ENCODE measurements around the gene SMPD4.
"Not testable (repeated sequence)": the region's sequence is repeated elsewhere in the genome, so short reads cannot be mapped to it uniquely, and the experiment has no call there.

The SMPD4 gene

DNA sequence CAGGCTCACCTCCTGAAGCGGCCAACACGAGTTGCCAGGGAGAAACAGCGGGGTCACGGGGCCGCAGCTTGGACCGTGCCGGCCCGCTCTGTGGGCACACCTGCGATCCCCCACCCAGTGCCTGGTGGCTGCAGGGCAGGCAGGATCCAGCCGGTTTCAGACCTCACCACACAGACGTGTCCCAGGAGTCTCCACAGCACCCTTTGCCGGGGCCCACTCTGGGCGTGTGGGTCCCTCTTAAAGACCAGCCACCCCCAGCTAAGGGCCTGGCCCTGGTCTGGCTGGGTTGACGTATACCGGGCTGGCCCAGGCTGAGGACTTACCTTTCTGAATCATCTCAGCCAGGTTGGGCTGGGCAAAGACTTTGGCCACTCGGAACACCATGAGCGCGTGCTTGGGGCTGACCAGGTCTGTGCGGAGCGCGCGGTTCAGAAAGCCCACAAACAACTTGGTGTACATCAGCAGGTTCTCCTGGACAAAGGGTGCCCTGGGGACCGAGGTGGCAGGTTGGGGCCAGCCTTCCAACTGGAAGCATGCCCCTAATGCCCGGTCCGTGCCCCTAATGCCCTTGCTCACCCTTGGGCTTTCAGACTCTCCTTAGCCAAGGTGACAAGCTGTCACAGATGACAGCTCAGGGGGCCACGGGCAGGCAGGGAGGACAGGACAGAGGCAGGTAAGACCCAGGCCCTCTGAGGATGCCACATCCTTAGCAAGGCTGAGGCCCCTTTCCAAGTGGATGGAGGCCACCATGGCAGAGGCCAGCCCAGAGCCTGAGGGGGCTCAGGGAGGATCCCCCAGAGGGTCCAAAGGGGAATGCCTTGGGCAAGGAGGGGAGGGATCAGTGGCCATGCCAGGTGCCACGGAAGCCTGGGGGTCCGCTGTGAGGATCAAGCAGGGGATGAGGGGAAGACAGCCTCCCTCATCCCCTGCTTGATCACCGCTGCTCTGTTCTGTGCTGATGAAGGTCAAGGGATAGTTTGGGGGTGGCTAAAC is 26.3 kb downstream of the SMPD4 start:
- Histone ChIP-seq H3K79me2 (ENCODE audit: insufficient read depth, low read length) (no peaks in the 10 kb centered on the region), H3K9me2 (replicated peaks; ENCODE audit: insufficient read depth, low read length) (no peaks in the 10 kb centered on the region), H3K36me3 (ENCODE audit: low read length) (no peaks in the 10 kb centered on the region), H3F3A (ENCODE audit: insufficient read depth) (no peaks in the 10 kb centered on the region; the same call in 1 of the 2 replicates), H4K20me1 (ENCODE audit: low read depth, low read length) (no peaks in the 10 kb centered on the region), H3K4me3 (ENCODE audit: insufficient read depth, low read length, poor library complexity, severe bottlenecking) (no peak overlapping the region), H3K9ac (ENCODE audit: low read length) (no peak overlapping the region), H3K4me2 (ENCODE audit: low read depth, low read length, poor library complexity, severe bottlenecking) (no peak overlapping the region), H3K27me3 (ENCODE audit: low read length) (no peaks in the 10 kb centered on the region), H2AFZ (ENCODE audit: low read depth, low read length, severe bottlenecking) (no peak overlapping the region), H3K27ac (ENCODE audit: low read depth, low read length) (no peak overlapping the region), H3K9me3 (ENCODE audit: insufficient read depth, low read length) (no peaks in the 10 kb centered on the region)
- TF ChIP-seq, protein P1, sequence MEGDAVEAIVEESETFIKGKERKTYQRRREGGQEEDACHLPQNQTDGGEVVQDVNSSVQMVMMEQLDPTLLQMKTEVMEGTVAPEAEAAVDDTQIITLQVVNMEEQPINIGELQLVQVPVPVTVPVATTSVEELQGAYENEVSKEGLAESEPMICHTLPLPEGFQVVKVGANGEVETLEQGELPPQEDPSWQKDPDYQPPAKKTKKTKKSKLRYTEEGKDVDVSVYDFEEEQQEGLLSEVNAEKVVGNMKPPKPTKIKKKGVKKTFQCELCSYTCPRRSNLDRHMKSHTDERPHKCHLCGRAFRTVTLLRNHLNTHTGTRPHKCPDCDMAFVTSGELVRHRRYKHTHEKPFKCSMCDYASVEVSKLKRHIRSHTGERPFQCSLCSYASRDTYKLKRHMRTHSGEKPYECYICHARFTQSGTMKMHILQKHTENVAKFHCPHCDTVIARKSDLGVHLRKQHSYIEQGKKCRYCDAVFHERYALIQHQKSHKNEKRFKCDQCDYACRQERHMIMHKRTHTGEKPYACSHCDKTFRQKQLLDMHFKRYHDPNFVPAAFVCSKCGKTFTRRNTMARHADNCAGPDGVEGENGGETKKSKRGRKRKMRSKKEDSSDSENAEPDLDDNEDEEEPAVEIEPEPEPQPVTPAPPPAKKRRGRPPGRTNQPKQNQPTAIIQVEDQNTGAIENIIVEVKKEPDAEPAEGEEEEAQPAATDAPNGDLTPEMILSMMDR (IDR thresholded peaks at IDR 0.05; ENCODE audit: insufficient read depth, low read length, poor library complexity, severe bottlenecking): no peak
- no peak for TF ChIP-seq EZH2phosphoT487 (conservative IDR thresholded peaks at IDR 0.05; ENCODE audit: low read length)

- H3K27ac ChIP-seq (ENCODE audit: low read depth, low read length); H3K9me3 ChIP-seq (ENCODE audit: insufficient read depth, low read length); H3K9me2 ChIP-seq (replicated peaks; ENCODE audit: insufficient read depth, low read length); H3K9ac ChIP-seq (ENCODE audit: low read length); H3K36me3 ChIP-seq (ENCODE audit: low read length); H3K27me3 ChIP-seq (ENCODE audit: low read length); H3K4me3 ChIP-seq (ENCODE audit: insufficient read depth, low read length, poor library complexity, severe bottlenecking); H4K20me1 ChIP-seq (ENCODE audit: low read depth, low read length); H3K79me2 ChIP-seq (ENCODE audit: insufficient read depth, low read length); H2AFZ ChIP-seq (ENCODE audit: low read depth, low read length, severe bottlenecking); H3K4me2 ChIP-seq (ENCODE audit: low read depth, low read length, poor library complexity, severe bottlenecking); H3F3A ChIP-seq (ENCODE audit: insufficient read depth): not testable (repeated sequence)
Measured at GRCh38 chr2:130154423-130154770, 27.0 kb downstream of the SMPD4 start.

GRCh38 chr2:130153721-130154422 is 27.5 kb downstream of the SMPD4 start:
- H3K79me2 ChIP-seq (ENCODE audit: insufficient read depth, low read length); H3K4me3 ChIP-seq (ENCODE audit: insufficient read depth, low read length, poor library complexity, severe bottlenecking); H3K27ac ChIP-seq (ENCODE audit: low read depth, low read length); H3K9ac ChIP-seq (ENCODE audit: low read length); H3K9me2 ChIP-seq (replicated peaks; ENCODE audit: insufficient read depth, low read length); H3K4me2 ChIP-seq (ENCODE audit: low read depth, low read length, poor library complexity, severe bottlenecking); H2AFZ ChIP-seq (ENCODE audit: low read depth, low read length, severe bottlenecking); H3F3A ChIP-seq (ENCODE audit: insufficient read depth); H3K9me3 ChIP-seq (ENCODE audit: insufficient read depth, low read length); H3K36me3 ChIP-seq (ENCODE audit: low read length); H4K20me1 ChIP-seq (ENCODE audit: low read depth, low read length); H3K27me3 ChIP-seq (ENCODE audit: low read length): not testable (repeated sequence)

GRCh38 chr2:130152816-130153595 is 28.4 kb downstream of the SMPD4 start:
- no peak overlapping the region for H3K9ac ChIP-seq (ENCODE audit: low read length)

GRCh38 chr2:130152136-130152815 is 29.1 kb downstream of the SMPD4 start:
- H3K4me2 ChIP-seq (ENCODE audit: low read depth, low read length, poor library complexity, severe bottlenecking); H3K27ac ChIP-seq (ENCODE audit: low read depth, low read length); H3K9me3 ChIP-seq (ENCODE audit: insufficient read depth, low read length); H2AFZ ChIP-seq (ENCODE audit: low read depth, low read length, severe bottlenecking); H4K20me1 ChIP-seq (ENCODE audit: low read depth, low read length); H3F3A ChIP-seq (ENCODE audit: insufficient read depth); H3K79me2 ChIP-seq (ENCODE audit: insufficient read depth, low read length); H3K4me3 ChIP-seq (ENCODE audit: insufficient read depth, low read length, poor library complexity, severe bottlenecking); H3K9ac ChIP-seq (ENCODE audit: low read length); H3K36me3 ChIP-seq (ENCODE audit: low read length); H3K27me3 ChIP-seq (ENCODE audit: low read length); H3K9me2 ChIP-seq (replicated peaks; ENCODE audit: insufficient read depth, low read length): not testable (repeated sequence)

More at GRCh38 chr2:130152816-130153595, 28.4 kb downstream of the SMPD4 start:
- H3K4me2 ChIP-seq (ENCODE audit: low read depth, low read length, poor library complexity, severe bottlenecking): no peak overlapping the region
- no peaks in the 10 kb centered on the region for H3K9me2 ChIP-seq (replicated peaks; ENCODE audit: insufficient read depth, low read length)
- no peaks in the 10 kb centered on the region for H3K79me2 ChIP-seq (ENCODE audit: insufficient read depth, low read length)
- no peak for TF ChIP-seq EZH2phosphoT487 (conservative IDR thresholded peaks at IDR 0.05; ENCODE audit: low read length)
- no peaks in the 10 kb centered on the region for H3K27me3 ChIP-seq (ENCODE audit: low read length)
- H2AFZ ChIP-seq (ENCODE audit: low read depth, low read length, severe bottlenecking): no peak overlapping the region
- no peaks in the 10 kb centered on the region; the same call in 1 of the 2 replicates for H3F3A ChIP-seq (ENCODE audit: insufficient read depth)
- no peaks in the 10 kb centered on the region for H3K36me3 ChIP-seq (ENCODE audit: low read length)
- H4K20me1 ChIP-seq (ENCODE audit: low read depth, low read length): no peaks in the 10 kb centered on the region
- H3K27ac ChIP-seq (ENCODE audit: low read depth, low read length): no peak overlapping the region
- H3K9me3 ChIP-seq (ENCODE audit: insufficient read depth, low read length): no peaks in the 10 kb centered on the region
- no peak overlapping the region for H3K4me3 ChIP-seq (ENCODE audit: insufficient read depth, low read length, poor library complexity, severe bottlenecking)

DNA sequence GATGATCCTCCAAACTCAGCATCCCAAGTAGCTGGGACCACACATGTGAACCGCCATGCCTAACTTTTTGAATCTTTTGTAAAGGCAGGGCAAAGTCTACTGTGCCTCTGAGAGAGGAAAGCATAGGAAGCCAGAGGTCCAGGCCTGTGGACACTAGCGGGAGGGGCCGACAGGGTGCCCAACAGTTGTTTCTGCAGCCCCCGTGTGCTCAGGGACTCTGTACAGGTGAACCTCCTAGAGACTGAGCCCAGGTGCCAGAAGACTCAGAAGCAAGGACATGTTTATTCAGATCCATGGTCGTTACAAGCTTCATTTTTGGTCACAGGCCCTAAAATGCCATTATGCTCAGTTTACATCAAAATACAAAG is 30.3 kb downstream of the SMPD4 start:
- H3K79me2 ChIP-seq (ENCODE audit: insufficient read depth, low read length); H3K4me2 ChIP-seq (ENCODE audit: low read depth, low read length, poor library complexity, severe bottlenecking); H3F3A ChIP-seq (ENCODE audit: insufficient read depth); H3K4me3 ChIP-seq (ENCODE audit: insufficient read depth, low read length, poor library complexity, severe bottlenecking); H3K9ac ChIP-seq (ENCODE audit: low read length); H3K36me3 ChIP-seq (ENCODE audit: low read length); H3K9me2 ChIP-seq (replicated peaks; ENCODE audit: insufficient read depth, low read length); H4K20me1 ChIP-seq (ENCODE audit: low read depth, low read length); H2AFZ ChIP-seq (ENCODE audit: low read depth, low read length, severe bottlenecking); H3K9me3 ChIP-seq (ENCODE audit: insufficient read depth, low read length); H3K27me3 ChIP-seq (ENCODE audit: low read length); H3K27ac ChIP-seq (ENCODE audit: low read depth, low read length): not testable (repeated sequence)
